ENCODE measurements around the gene HMG20B.

Gene HMG20B

DNA sequence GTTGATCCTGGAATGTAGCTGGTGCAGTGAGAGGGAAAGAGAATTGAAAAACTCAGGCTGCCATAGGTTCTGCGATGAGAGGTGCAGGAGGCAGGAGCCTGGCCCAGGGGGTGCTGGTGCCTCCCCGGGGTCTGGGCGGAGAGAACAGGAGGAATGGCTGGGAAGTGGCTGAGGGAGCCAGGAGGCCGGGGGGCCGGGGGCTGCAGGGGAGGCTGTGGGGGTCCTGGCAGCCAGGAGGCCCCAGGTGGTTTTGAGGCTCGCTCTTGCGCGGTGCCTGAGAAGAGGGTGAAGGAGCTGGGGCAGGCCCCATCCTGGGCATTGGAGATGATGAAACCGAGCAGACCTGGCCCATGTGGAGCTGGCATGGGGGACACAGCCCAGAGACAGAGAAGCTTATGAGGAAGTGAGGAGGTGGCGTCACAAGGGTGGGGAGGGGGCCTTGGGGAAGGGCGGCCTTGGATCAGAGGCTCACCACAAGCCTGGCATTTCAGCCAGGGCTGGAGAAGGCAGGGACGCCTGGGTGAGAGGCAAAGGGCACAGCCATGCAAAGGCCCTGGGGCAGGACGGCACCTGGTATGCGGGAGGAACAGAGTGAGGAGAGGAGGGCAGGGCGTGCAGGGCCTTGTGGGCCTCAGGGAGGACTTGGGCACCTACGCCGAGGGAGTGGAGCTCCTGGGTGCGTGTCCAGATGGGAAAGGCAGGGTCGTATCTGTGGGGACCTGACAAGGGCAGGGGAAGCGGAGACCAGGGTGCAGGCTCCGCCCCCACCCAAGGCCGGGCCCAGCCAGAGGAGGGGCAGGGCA, 35.1 kb upstream of the HMG20B start:
- no peak for DNase-seq

DNA sequence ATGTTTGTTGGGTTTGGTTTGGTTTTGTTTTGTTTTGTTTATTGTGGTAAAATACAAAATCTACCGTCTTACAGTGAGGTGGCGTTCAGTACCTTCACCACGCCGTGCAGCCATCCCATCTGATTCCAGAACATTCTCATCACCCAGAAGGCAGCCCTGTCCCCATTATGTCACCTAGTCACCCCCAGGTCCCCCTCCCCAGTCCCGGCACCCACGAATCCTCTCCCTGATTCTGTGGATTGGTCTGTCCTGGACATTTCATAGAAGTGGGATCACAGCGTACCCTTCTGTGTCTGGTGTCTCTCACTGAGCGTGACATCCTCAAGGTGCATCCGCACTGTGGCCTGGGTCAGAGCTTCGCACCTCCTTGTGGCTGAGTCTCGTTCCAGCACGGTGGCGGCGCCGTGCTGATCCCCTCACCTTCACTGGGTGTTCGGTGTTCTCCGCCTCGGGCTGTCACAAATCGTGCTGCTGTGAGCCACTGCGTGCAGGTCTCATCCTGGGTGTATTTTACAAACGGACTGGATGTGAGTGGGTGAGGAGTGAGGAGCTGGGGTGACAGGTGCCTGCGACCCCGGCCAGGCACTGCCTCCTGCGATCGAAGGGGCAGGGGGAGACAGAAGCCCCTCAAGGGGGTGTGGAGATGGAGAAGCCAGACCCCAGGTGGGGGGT, 34.4 kb upstream of the HMG20B start:
- no peak for DNase-seq

DNA sequence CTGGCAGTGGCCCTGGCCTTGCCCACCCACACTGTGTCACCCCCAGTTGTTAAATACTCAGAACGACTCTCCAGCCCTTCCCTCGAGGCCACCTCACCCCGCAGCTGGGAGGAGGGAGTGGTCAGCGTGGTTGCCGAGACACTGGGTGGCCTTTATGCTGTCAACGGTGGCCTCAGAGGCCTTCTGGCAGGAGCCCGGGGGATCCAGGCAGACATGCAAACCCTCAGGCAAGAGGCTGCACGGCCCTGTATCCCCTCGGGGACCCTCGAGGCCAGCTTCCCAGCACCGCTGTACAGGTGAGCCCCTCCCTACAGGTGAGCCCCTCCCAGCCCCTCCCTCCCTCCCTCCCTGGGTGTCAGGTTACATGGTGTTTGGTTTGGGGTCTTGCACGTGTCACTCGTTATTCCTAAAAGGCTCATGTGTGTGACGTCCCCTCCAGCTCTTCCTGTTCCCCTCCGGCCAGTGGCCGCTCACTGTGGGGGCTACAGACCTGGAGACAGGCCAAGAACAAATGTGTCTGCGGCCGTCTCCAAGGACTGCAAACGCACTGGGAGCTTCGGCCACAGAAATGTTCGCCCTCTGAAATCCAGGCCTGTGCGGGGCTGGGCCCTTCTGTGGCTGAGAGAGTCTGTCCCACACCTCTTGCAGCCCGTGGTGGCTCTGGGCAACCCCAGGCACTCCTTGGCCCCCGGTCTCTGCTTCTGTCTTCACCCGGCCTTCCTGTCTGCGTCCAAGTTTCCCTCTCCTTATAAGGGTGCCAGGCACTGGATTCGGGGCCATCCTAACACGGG, 33.6 kb upstream of the HMG20B start, which contains the start of gene TEKTIP1:
Gene TEKTIP1 (plus strand): TSS at position 210 of the 791 bp plus-strand sequence. CDS start 4 bp downstream, at position 214.
- DNase-seq, result no peak

DNA sequence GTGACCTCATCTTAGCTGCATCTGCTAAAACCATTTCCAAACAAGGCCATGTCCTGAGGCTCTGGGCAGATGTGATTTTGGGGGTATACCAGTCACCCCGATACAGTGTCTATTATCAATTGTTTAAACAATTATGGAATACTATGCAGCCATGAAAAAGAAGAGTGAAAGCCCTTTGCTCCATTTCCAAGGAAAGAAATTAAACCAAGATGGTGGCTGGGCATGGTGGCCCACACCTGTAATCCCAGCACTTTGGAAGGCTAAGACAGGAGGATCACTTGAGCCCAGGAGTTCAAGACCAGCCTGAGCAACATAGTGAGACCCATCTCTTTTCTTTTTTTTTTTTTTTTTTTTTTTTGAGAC, 33.0 kb upstream of the HMG20B start:
- DNase-seq, result no peak

DNA sequence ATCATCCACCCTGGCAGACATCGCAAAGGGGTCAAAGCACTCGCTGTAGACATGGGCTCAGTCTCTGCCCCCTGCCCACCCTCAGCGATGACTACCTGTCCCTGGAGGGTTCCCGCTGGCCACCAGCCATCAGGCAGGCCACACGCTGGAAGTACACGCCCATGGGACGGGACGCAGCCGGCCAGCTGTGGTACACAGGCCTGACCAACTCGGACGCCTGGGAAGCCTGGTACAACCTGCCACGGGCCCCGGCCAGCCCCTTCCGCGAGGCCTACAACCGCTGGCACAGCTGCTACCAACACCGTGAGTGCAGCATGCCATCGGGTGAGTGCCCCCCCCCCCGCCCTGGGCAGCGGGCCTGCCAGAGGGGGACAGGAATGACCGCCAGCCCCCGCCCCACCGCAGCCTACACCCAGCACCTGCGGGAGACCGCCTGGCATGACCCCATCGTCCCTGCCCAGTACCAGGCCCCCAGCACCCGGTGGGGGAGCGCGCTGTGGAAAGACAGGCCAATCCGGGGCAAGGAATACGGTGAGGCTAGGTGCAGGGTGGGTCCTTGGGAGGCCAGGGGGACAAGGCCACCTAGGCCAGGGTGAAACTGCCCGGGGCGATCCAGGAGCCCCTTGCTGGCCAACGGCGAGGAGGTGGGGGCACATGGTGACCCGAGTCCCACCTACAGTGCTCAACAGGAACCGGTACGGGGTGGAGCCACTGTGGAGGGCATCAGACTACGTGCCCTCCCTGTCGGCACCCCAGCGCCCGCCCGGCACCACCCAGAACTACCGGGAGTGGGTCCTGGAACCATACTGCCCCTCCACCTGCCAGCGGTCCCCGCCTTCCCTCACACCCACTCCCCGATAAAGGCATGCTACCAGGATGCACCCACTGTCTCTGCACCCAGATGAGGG, 29.3 kb upstream of the HMG20B start:
- no peak for DNase-seq

DNA sequence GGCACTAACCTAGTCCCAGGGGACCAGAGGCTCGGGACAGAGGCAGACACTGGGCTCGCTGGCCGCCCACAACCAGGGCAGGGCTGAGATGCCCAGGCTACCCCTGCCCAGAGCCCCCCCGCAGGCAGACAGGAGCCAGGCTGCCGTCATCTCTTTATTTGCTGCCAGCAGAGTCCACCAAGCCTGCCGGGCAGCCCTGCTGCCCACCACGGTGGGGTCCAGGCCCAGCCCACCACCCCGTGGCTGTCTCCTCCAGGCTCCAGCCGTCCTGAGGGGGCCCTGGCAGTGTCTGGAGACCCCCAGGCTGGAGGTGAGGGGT, 28.7 kb upstream of the HMG20B start:
- DNase-seq, result no peak

DNA sequence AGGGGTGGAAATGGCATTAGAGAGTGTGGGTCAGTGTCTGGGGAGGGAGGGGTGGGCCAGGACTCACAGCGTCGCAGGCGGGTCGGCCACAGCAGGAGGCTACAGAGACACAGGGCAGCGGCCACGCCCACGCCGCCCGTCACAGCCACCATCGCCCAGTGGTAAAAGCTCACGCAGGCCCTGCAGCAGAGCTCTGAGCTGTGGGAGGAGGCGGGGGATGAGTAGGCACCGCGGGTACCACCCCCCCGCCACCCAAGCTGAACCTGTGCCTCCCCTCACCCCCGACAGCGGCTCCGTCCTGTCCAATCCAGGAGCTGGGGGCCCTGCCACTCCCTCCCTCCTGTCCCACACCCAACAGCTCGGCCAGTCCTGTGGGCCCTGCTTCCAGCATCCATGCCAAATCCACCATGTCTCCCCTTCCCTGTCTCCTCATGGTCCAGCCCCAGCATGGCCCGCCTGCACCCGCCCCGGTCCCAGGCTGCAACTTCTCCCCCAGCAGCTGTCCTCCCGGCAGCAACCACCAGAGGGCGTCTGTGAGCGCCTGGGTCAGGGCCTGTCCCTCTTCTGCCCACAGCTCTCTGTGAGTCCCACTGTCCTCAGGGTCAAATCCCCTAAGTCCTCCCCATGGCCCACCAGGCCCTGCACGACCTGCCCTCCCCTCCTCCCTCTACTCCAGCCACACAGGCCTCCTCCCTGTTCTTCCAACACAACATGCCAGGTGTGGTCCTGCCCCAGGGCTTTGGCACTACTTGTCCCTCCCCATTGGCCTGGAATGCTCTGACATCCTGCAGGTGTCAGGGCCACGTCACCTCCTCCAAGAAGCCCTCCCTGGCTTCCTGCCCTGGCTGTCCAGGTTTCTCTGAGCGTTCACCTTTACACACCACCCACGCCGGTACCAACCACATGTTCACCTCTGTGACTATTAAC, 27.7 kb upstream of the HMG20B start:
- DNase-seq, result no peak

DNA sequence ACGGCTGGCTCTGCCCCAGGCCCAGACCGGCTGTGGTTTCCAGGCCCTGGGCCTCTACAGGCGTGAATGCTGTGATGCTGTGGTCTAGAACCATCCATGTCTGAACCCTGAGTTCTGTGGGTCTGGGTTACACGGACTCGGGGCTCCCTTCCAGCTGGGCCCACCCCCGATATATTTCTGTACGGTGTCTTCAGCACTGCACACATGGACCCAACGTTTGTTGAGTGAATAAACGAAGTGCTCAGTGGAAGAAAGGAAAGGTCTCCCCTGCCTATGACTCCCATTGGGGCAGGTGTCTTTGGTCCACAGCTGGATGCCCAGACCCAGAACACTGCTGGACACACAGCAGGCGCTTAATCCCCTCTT, 27.1 kb upstream of the HMG20B start:
- DNase-seq, result no peak

DNA sequence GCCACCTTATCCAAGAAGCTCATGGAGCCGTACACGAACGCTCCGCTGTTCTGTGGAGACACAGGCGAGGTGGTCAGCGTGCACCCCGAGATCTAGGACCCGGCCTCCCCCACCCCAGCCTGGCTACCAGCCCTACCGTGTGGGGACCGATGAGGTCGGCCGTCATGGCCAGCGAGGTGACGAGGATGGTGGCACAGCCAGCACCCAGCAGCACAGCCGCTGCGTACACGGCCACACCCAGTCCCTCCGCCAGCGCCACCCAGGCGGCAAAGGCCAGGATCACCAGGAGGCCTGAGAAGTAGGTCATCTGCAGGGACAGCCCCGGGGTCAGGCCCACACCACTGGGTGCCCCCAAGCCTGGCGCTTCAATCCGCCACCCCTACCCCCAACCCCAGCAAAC, 26.6 kb upstream of the HMG20B start:
- DNase-seq, result no peak

DNA sequence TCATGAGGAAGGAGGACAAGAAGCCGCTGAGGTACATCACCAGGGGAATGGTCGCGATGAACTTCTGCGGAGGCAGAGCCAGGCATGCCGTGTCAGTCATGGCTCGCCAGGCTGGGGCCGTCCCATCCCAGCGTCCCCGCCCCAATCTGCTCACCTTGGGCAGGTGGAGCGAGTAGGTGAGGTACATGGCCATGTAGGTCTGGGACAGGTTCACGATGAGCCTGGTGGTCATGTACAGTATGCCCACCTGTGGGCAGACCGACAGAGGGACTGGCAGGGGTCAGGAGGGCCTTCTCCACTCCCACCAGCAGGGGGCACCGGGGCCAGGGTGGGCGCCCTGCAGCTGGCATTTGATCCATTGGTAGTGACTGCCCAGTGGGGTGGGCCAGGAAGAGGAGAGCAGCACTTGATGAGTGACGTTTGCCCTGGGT, 25.4 kb upstream of the HMG20B start:
- DNase-seq, result no peak

DNA sequence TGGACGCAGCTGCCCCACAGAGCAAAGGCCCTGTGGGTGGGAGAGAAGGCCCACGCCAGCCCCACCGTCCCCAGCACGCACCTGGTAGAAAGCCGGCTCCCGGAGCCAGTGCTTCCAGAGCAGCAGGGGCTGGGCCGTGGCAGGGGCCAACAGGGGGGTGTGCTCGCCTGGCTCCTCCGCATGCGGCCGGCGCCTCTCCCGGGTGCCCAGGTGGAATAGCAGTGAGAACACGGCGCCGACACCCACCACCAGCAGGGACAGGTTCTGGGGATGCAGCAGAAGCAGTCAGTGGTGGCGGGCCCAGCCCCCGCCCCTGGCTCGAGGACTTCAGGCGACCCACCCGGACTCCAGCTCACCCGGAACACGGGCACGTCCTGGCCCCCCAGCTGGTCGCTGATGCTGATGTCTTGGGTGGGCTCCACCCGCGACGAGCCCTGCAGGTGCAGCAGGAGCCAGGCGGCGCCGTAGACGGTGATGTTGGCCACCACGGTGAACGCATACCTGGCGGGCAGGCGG, 24.9 kb upstream of the HMG20B start:
- DNase-seq, result no peak

DNA sequence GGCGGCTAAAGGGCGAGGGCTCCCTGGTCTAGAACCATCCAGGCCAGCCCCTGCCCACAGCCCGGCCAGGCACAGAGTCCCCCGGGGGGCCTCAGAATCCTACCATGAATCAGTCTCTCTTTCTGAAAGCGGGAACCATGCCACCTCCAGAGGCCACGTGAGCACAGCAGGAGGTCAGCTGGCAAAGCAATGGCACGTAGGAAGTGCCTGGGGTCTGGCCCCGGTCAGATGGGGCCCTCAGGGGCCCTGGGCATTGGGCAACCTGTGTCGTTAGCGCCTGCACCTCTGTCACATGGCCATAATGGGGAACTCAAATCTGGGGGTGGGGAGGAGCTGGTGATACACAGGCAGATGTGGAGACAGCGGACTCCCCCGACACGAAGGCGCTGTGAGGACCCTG, 24.1 kb upstream of the HMG20B start:
- no peak for DNase-seq

DNA sequence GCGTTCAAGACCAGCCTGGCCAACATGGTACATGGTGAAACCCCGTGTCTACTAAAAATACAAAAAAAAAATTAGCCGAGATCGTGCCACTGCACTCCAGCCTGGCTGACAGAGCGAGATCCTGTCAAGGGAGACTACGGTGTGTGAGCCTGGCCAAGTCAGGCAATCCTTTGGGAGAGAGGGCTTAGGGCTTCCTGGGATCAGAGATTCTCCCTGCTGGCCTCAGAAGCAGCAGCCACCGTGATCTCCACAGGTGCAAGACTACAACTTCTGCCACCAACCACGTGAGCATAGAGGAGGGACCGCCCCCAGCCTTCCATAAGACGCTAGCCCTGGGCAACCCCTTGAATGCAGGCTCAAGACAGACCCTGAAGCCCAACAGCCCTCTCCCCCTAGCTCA, 22.9 kb upstream of the HMG20B start:
- DNase-seq, result no peak

DNA sequence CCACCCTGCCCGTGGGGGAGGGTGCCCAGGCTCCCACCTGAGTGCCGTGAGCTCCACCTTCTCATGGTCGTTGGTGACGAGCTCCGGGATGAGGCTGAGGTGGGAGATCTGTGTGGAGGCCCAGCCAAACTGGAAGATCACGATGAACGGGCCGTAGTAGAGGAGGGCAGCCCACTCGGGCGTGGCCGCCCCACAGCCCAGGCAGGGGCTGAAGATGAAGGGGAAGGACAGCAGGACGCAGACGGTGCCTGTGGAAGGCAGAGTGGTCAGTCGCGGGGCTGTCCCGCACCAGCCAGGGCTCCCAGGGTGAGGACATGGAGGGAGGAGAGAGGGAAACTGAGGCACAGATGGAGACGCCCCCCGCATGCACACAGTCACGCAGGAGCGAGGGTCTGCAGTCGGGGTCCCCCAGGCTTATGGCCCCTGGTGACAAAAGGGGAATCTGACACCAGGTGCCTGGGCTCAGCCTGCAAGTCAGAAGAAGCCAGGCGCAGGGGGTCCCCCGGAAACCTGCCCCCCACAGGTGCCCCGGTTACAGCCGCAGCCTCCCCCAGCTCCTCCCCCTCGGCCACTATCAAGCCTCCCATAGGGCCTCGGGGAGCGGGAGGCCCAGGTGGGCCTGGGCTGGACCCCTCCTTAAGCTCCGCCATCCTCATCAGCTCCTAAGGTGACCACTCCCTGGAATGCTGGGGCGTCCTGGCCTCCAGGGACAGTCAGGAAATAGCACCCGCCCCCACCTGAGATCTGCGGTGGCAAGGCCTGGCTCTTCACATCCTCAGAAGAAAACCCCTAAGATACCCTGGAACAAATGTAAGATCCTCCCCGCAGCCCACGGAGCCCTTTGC, 21.6 kb upstream of the HMG20B start:
- DNase-seq, result no peak

DNA sequence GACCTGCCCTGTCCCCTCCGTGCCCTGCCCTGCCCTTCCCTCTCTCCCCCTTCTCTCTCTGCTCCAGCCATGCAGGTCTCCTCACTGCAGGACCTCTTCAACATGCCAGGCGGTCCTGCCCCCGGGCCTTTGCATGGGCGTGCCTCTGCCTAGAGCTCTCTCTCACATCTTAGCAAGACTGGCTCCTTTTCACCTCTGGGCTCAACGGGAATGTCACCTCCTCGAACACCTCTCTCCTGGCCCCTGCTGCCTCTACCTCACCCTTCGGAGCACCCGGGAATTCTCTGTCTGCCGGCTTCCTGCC, 21.0 kb upstream of the HMG20B start:
- no peak for DNase-seq

DNA sequence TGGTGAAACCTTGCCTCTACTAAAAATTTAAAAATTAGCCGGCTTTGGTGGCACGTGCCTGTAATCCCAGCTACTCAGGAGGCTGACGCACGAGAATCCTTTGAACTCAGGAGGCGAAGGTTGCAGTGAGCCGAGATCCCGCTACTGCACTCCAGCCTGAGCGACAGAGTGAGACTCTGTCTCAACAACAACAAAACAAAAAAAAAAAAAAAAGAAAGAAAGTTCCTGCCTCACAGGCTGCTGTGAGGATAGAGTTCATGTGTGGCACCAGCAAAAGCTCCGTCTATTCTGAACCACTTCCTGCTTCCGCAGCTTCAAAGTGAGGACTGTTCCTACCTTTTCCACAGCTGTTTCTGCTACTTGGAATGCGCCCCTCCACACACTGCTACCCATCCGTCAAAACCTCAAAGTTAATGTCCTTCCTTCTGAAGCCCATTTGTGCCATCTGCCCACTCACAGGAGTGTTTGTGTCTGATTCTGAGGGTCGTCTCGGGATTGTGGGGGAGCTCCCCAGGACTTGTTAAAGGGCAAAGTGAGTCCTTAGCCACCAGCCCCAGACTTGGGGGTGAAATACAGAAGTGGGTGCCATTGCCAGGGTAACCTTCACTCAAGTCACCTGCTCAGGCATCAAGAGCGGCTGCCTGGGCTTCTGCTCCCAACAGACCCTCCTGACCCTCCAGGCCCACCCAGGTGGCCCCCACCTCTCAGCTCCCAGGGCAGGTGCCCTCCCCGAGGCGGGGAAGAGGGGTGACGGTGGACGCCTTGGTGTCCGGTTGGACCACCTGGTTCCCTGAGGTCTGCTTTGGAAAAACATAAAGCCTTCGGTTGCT, 18.3 kb upstream of the HMG20B start:
- DNase-seq, result no peak

DNA sequence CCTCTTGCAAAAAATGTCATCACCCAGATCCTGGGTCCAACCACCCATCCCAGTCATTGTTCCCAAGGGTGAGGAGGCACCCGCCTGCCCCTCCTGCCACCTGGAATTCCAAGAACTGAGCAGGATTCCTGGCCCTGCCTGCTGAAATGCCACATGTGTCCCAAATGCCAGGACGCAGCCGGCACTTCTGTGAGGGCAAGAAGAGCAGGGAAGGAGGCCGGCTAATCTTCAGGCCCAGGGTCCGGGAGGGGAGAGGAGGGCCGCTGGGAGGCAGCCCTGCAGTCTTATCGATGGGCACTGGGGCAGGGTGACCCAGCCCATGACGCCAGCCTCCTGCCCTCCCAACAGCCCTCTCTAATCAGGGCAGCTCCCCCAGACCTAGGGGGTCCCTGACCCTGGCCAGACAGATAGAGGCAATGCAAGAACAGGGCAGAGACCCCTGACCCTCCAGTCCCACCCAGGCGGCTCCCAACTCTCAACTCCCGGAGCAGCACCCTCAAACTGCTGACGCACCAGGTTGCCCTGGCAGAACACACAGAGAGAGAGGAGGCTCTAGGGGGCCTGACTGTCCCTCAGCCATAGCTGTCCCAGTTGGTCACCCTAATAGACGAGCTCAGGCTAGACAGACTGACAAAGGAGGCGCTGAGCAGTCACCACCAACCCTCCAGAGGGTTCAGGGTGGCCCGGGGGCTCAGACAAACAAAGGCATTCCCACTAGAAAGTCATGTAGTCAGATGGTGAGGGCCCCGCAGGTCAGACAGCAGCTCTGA, 16.9 kb upstream of the HMG20B start:
- no peak for DNase-seq

DNA sequence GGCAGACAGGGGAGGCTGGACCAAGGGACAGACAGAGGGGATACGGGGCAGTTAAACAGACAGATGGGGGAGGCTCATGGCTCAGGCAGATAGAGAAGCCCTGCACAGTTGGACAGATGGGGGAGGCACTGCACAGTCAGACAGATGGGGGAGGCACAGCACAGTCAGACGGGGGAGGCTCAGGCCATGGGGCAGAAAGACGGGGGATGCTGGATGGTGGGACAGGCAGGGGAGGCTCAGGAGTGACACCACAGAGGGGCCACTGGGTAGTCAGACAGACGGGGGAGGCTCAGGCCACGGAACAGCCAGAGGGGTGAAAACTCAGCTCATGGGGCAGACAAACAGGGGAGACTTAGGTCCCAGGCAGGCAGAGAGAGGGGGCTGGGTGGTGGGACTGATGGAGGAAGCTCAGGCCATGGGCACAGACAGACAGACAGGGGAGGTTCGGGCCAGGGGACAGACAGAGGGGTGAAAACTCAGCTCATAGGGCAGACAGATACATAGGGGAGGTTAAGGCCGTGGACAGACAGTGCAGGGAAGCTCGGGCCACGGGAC, 16.2 kb upstream of the HMG20B start:
- DNase-seq, result no peak

DNA sequence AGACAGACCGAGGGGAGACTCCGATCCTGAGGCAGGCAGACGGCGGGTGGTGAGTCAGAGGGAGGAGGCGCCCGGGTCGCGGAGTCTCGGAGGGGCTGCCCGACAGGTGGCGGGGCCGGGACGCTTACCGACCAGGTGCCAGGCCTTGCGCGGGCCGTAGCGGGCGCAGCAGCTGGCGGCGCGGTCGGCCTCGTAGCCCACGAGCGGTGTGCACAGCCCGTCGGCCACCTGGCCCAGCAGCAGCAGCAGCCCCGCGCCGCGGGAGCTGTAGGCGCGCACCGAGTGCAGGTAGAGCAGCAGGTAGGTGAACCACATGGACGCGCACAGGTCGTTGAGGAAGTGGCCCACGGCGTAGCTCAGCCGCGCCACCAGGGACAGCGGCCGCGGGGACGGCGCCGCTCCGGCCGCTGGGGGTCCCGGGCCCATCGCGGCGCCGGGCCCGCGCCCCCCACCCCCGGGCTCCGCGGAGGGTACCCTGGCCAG, 15.7 kb upstream of the HMG20B start:
- DNase-seq, result no peak
